WERI-Rb-1 (cell line): ENCODE results near the gene LRRC36.

ENCODE experiments used
- DNase-seq: peaks from one replicate; pipeline ENCODE4 v3.0.0-alpha.2; 2020
- H3K27ac ChIP-seq: fragments of 250-450 bp; sonication (Bioruptor Pico); 2 replicates; pipeline ENCODE4 v1.5.1; 2020; ENCODE audit warnings: mild to moderate bottlenecking, moderate library complexity
- H3K27me3 ChIP-seq: fragments of 250-450 bp; sonication (Bioruptor Pico); 2 replicates; pipeline ENCODE4 v1.5.1; 2021; ENCODE audit warnings: mild to moderate bottlenecking, low read depth, moderate library complexity; ENCODE audit not compliant: insufficient read depth, severe bottlenecking
- H3K36me3 ChIP-seq: fragments of 250-450 bp; sonication (Bioruptor Pico); 2 replicates; pipeline ENCODE4 v1.5.1; 2020; ENCODE audit warnings: mild to moderate bottlenecking, moderate library complexity
- H3K4me3 ChIP-seq: 2 replicates; pipeline ENCODE4 v1.5.1; 2011; ENCODE audit warnings: low read depth, mild to moderate bottlenecking, control low read depth, low read length
- H3K9me3 ChIP-seq: fragments of 250-450 bp; sonication (Bioruptor Pico); 2 replicates; pipeline ENCODE4 v1.5.1; 2021; ENCODE audit warnings: mild to moderate bottlenecking, moderate library complexity; ENCODE audit not compliant: severe bottlenecking
- CTCF ChIP-seq: IDR thresholded peaks from 2 replicates; pipeline ENCODE4 v1.5.1; 2011; ENCODE audit warnings: low read depth, mild to moderate bottlenecking, control low read depth, inconsistent platforms, low read length

The LRRC36 gene

DNA sequence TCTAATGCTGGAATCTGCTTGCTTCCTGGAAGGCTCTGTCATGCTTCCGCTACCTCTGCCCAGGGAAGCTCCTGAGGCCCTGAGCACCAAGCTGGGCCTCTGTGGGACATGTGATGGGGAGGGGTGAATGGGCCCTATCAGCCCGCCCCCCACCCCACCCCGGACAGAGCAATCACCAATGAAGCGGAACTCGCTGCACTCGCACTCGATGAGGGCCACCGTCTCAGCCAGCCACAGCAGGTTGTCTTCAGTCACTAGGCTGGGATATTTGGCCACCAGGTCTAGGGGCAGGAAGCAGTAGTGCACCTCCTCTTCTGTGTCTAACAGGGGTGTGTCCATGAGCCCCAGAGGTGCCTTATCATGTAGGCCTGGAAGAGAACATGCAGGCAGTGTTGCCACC, 23.6 kb upstream of the LRRC36 start:
- Histone ChIP-seq H3K27ac (no peak overlapping the region), H3K36me3 (no peaks in the 10 kb centered on the region), H3K4me3 (no peak overlapping the region), H3K27me3 (no peaks in the 10 kb centered on the region), H3K9me3 (no peaks in the 10 kb centered on the region)
- TF ChIP-seq CTCF = no peak
- DNase-seq = no peak

GRCh38 chr16:67304020-67304419, 22.6 kb upstream of the LRRC36 start:
- Histone ChIP-seq H3K4me3 (no peak overlapping the region), H3K27ac (no peak overlapping the region), H3K36me3 (no peaks in the 10 kb centered on the region), H3K27me3 (no peaks in the 10 kb centered on the region), H3K9me3 (no peaks in the 10 kb centered on the region)
- no peak for TF ChIP-seq CTCF
- no peak for DNase-seq

- TF ChIP-seq CTCF = no peak
- Histone ChIP-seq H3K36me3 (no peaks in the 10 kb centered on the region), H3K27me3 (no peaks in the 10 kb centered on the region), H3K4me3 (no peak overlapping the region), H3K27ac (no peak overlapping the region), H3K9me3 (no peaks in the 10 kb centered on the region)
- DNase-seq = no peak
These were observed 21.2 kb upstream of the LRRC36 start for GRCh38 chr16:67305216-67306071.

DNA sequence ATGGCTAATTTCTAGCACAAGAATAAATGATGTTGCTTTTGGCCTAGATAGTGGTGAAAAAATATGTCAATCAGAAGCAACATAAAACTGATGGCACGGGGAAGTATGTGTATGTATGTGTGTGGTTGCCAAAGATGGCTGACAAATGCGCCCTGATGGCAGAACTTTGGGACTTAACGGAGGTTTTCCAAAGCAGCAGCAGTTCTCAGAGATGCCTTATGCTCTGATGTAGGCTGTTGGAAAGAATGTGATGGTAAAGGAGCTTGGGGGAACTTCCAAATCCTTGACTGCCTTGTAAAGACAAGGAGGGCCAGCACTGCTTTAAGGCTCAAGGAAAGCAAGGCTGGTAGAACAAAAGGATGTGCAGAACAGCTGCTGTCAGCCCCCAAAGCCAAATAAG, 16.1 kb upstream of the LRRC36 start:
- Histone ChIP-seq H3K27me3 (no peaks in the 10 kb centered on the region), H3K9me3 (no peaks in the 10 kb centered on the region), H3K36me3 (no peaks in the 10 kb centered on the region), H3K4me3 (no peak overlapping the region), H3K27ac (no peak overlapping the region)
- no peak for TF ChIP-seq CTCF
- no peak for DNase-seq

DNA sequence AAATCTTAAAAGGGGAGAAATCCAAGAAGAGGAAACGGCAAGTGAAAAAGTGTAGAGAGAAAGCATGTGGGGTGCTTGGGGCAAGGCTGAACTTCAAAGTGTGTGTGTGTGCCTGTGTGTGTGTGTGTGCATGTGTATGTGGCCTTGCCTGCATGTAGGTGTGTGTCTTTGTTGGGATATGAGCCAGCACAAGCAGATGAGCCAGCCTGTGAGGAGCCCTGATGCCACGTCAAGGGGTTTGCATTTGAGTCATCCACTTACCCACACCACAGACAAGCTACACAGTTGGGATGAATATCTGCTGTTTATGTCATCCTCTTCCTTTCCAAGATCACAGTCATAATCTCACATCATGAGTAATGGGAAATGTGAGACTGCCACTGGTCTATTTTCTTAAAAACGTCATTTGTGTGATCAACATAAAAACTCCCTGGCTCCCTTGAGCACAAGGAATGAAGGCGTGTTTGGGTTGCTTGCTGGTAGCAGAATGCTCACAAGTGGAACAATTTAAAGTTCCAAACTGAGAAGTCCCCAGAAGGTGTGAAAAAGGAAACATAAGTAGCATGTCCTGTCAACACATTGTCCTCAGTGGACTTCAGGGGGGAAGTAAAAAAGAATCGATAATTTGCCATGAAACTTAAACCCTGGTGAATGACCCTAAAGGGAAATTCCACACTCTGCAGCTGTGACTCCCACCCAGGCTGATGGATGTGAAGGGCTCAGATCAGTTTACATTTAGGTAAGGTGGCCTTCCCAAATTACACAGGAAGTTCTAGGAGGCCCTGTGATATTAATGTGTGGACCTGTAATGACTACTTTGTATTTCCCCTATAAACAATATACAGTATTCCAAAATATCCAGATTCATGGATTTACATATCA, 14.8 kb upstream of the LRRC36 start:
- Histone ChIP-seq H3K4me3 (no peak overlapping the region), H3K36me3 (no peaks in the 10 kb centered on the region), H3K27ac (no peak overlapping the region), H3K27me3 (no peaks in the 10 kb centered on the region), H3K9me3 (no peaks in the 10 kb centered on the region)
- no peak for TF ChIP-seq CTCF
- no peak for DNase-seq
